Measurements from ENCODE around the gene TBC1D14.
"Not testable (repeated sequence)": the region's sequence is repeated elsewhere in the genome, so short reads cannot be mapped to it uniquely, and the experiment has no call there.

TBC1D14 gene

GRCh38 chr4:6909970-6910339 lies 329 bp downstream of the TBC1D14 start:
- Histone ChIP-seq H3K27ac (no peak overlapping the region), H3K27me3 (replicated peaks) (no peaks in the 10 kb centered on the region), H3K36me3 (replicated peaks) (no peaks in the 10 kb centered on the region), H3K4me3 (ENCODE audit: low read depth, low read length) (peak overlapping the region; percentile 75)
- TF ChIP-seq CTCF (IDR thresholded peaks at IDR 0.05; ENCODE audit: low read depth, low read length, missing control alignments), result no peak
- in situ Hi-C loops (cut with HindIII; ENCODE audit: low pct_ligation_motif_present, low sequenced_read_pairs), result no loop called here
- DNase-seq, result no peak

DNA sequence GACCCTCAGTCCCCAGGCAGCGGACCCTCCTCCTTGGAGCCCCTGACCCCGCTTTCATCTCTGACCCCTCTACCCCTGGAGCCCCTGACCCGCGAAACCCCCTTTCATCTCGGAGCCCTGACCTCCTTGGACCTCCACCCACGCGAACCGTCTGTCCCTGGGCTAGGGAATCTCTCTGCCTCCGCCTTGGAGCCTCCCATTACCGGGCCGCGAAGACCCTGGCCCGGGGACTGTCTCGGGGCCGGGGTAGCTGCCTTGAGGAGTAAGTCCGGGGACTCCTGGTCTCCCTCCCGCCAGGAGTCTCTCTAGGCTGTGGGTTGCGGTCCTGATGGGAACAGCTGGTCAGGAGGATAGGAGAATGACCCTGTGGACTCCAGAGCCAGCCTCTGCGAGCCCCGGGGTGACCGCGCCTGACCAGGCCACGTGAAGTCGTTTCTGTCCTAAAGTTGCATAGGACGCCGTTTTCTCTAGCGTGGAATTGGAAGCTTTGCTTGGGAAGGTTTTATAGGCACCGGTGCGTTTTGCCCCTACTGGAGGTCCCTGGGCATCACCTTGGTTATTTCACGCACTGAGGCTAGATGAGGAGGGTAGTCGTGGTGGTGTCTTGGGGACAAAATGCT lies 824 bp downstream of the TBC1D14 start:
- TF ChIP-seq CTCF (IDR thresholded peaks at IDR 0.05; ENCODE audit: low read depth, low read length, missing control alignments), result peak; percentile 43
- Histone ChIP-seq H3K4me3 (ENCODE audit: low read depth, low read length) (peak overlapping the region; percentile 75), H3K27me3 (replicated peaks) (no peaks in the 10 kb centered on the region), H3K36me3 (replicated peaks) (no peaks in the 10 kb centered on the region), H3K27ac (no peak overlapping the region)
- no peak for DNase-seq
- in situ Hi-C loops (cut with HindIII; ENCODE audit: low pct_ligation_motif_present, low sequenced_read_pairs), result no loop called here

DNA sequence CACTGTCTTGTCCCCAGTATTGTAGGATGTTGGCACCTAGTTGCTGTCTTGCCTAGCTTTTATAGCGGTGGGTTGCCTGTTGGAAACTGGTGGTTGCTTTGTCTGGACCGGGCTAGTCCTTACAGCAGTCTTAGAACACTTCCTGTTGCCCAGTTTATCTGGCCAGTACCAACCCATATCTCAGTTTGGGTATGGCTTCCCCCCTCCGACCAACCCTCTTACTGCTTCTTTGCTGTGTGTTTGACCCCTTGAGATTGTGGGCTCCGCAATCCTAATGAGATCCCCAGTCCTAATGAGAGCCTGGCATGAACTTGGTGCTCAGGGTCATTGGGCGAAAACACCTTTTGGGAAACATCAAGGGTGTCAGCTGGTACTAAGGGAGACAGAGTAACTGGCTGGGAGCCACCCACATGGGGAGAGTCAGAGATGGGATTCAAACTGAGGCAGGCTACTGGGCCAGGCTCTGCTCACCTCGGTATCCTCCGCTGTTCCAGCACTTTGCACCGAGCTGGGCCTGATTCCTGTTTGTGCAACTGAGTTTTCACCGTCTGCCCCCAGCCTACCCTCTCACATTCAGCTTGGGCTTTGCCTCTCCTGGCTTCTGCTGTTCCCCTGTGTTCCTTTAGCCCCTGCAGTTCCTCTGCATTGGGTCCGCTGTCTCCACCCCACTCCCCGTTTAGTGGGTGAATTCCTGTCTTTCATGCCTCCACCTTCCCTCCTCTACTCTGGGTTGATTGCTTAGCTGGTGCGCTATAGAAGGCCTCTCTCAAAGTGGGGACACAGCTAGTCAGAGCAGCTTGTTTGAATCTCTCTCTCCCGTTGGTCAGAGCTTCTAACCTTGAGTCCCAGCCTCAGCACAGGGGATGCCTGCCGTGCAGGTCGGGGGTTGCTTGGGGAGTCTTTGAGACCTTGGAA lies 1.6 kb downstream of the TBC1D14 start:
- in situ Hi-C loops (cut with HindIII; ENCODE audit: low pct_ligation_motif_present, low sequenced_read_pairs), result no loop called here
- no peaks in the 10 kb centered on the region for H3K36me3 ChIP-seq (replicated peaks)
- no peak overlapping the region for H3K4me3 ChIP-seq (ENCODE audit: low read depth, low read length)
- H3K27me3 ChIP-seq (replicated peaks), result no peaks in the 10 kb centered on the region
- no peak overlapping the region for H3K27ac ChIP-seq
- no peak for DNase-seq
- TF ChIP-seq CTCF (IDR thresholded peaks at IDR 0.05; ENCODE audit: low read depth, low read length, missing control alignments), result no peak

DNA sequence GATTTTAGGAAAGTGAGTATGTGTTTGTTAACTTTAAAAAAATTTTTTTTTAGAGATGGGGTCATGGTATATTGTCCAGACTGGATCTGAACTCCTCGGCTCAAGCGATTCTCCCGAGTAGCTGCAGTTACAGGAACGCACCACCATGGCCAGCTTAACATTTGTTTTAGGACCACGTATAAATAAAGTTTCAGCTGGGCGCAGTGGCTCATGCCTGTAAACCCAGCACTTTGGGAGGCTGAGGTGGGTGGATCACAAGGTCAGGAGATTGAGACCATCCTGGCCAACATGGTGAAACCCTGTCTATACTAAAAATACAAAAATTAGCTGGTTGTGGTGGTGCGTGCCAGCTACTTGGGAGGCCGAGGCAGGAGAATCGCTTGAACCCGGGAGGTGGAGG lies 2.3 kb downstream of the TBC1D14 start:
- H3K27me3 ChIP-seq (replicated peaks); H3K4me3 ChIP-seq (ENCODE audit: low read depth, low read length); DNase-seq; H3K36me3 ChIP-seq (replicated peaks); in situ Hi-C loops (cut with HindIII; ENCODE audit: low pct_ligation_motif_present, low sequenced_read_pairs); H3K27ac ChIP-seq: not testable (repeated sequence)

- no peak for TF ChIP-seq CTCF (IDR thresholded peaks at IDR 0.05; ENCODE audit: low read depth, low read length, missing control alignments)
- H3K36me3 ChIP-seq (replicated peaks), result no peaks in the 10 kb centered on the region
- H3K27me3 ChIP-seq (replicated peaks), result no peaks in the 10 kb centered on the region
- H3K27ac ChIP-seq, result no peak overlapping the region
- H3K4me3 ChIP-seq (ENCODE audit: low read depth, low read length), result no peak overlapping the region
- DNase-seq, result no peak
- in situ Hi-C loops (cut with HindIII; ENCODE audit: low pct_ligation_motif_present, low sequenced_read_pairs), result no loop called here
These were observed 2.8 kb downstream of the TBC1D14 start for GRCh38 chr4:6912441-6912840.

GRCh38 chr4:6913350-6913905 lies 3.8 kb downstream of the TBC1D14 start:
- Histone ChIP-seq H3K36me3 (replicated peaks) (no peaks in the 10 kb centered on the region), H3K27me3 (replicated peaks) (no peaks in the 10 kb centered on the region), H3K4me3 (ENCODE audit: low read depth, low read length) (no peak overlapping the region), H3K27ac (no peak overlapping the region)
- no peak for DNase-seq
- no peak for TF ChIP-seq CTCF (IDR thresholded peaks at IDR 0.05; ENCODE audit: low read depth, low read length, missing control alignments)
- in situ Hi-C loops (cut with HindIII; ENCODE audit: low pct_ligation_motif_present, low sequenced_read_pairs), result no loop called here
